Panc1 (cell line): ENCODE measurements around the gene ADTRP. TPM values are rescaled to one million over a fixed set of nuclear protein-coding genes. Genes with fewer than 3 reads are reported as not detected.

Source experiments
- ATAC-seq: fragments of 200-7000 bp; cut with Tn5 transposase; 2 replicates; pipeline ENCODE4 v1.9.1; 2020; ENCODE audit warnings: mild to moderate bottlenecking, moderate library complexity
- BruUV-seq: library from RNA; stranded (reverse); fragments of 400-500 nt; replicated peaks from 2 replicates; lab custom pipeline; 2021; lab: Mats Ljungman, UMichigan
- CTCF ChIA-PET: fragments of 300-600 bp; sonication (Branson Sonifier 250); formaldehyde crosslinking; loops from one replicate; lab custom pipeline; 2022; ENCODE audit warnings: antibody characterized with exemption; lab: Charles Lee
- POLR2A ChIA-PET: fragments of 300-600 bp; sonication (Branson Sonifier 250); formaldehyde crosslinking; loops from one replicate; lab custom pipeline; 2022; ENCODE audit warnings: antibody characterized with exemption; lab: Charles Lee
- DNase-seq: peaks from one replicate; pipeline ENCODE4 v3.0.0-alpha.2; 2010; ENCODE audit warnings: low read depth, low spot score
- H3K27ac ChIP-seq: 2 replicates; pipeline ENCODE4 v1.5.1; 2011; ENCODE audit warnings: mild to moderate bottlenecking, low read length, inconsistent platforms
- H3K27me3 ChIP-seq: fragments of 200-500 bp; sonication (Bioruptor generic); 2 replicates; pipeline ENCODE4 v1.6.0; 2014; ENCODE audit warnings: low read length, inconsistent platforms; ENCODE audit not compliant: control insufficient read depth, insufficient read depth
- H3K36me3 ChIP-seq: fragments of 200-500 bp; sonication (Bioruptor generic); 2 replicates; pipeline ENCODE4 v1.5.1; 2014; ENCODE audit warnings: inconsistent platforms, mild to moderate bottlenecking, low read length, moderate library complexity; ENCODE audit not compliant: control insufficient read depth, insufficient read depth
- H3K4me1 ChIP-seq: 2 replicates; pipeline ENCODE4 v1.5.1; 2011; ENCODE audit warnings: inconsistent platforms, mild to moderate bottlenecking, low read length, moderate library complexity; ENCODE audit not compliant: control insufficient read depth, insufficient read depth
- H3K4me3 ChIP-seq, 2 experiments: 2 replicates each; pipeline ENCODE4 v1.5.1; 2011 to 2012; ENCODE audit warnings: low read depth in 2 of 2, low read length in 2 of 2, mild to moderate bottlenecking in 2 of 2, inconsistent platforms in 1 of 2, moderate library complexity in 1 of 2
- H3K9me3 ChIP-seq: fragments of 200-500 bp; sonication (Bioruptor generic); 2 replicates; pipeline ENCODE4 v1.5.1; 2014; ENCODE audit warnings: low read depth, mild to moderate bottlenecking, inconsistent platforms, low read length, moderate library complexity; ENCODE audit not compliant: control insufficient read depth, insufficient read depth
- POLR2AphosphoS5 ChIP-seq: IDR thresholded peaks from 2 replicates; pipeline ENCODE4 v1.6.1; 2012; ENCODE audit warnings: mild to moderate bottlenecking, low read depth, low read length, moderate library complexity
- SIN3A ChIP-seq: IDR thresholded peaks from 2 replicates; pipeline ENCODE4 v1.6.1; 2012; ENCODE audit warnings: low read depth, mild to moderate bottlenecking, low read length, moderate library complexity, borderline replicate concordance; ENCODE audit not compliant: insufficient read depth
- TCF7L2 ChIP-seq: IDR thresholded peaks from 2 replicates; pipeline ENCODE4 v1.6.1; 2011; ENCODE audit warnings: mild to moderate bottlenecking, low read depth, low read length, inconsistent platforms
- in situ Hi-C: cut with HindIII; loops from 2 replicates; pipeline ENCODE4 v1.10.0; 2016; ENCODE audit warnings: low sequenced_read_pairs, low pct_unique_long_range_greater_than_20kb
- intact Hi-C: fragments of 100-400 bp; cut with micrococcal nuclease; formaldehyde crosslinking; loops from one replicate; pipeline ENCODE4 v1.10.0; 2022; ENCODE audit not compliant: unreplicated experiment
- total RNA-seq: library from RNA; stranded (reverse); gene quantifications from one replicate; pipeline ENCODE4 v1.2.1, GENCODE V29; 2021; ENCODE audit not compliant: unreplicated experiment
- TF ChIP-seq, protein P1 (sequence below), 2 experiments: IDR thresholded peaks; 2 replicates each; pipeline ENCODE4 v1.6.1; 2011 to 2012; ENCODE audit warnings: low read depth in 2 of 2, control low read depth in 1 of 2, low read length in 1 of 2, mild to moderate bottlenecking in 1 of 2, moderate library complexity in 1 of 2; ENCODE audit not compliant: insufficient read depth in 1 of 2
- TF ChIP-seq, protein P2 (sequence below): fragments of 450-650 bp; IDR thresholded peaks from 2 replicates; pipeline ENCODE4 v1.5.1; 2017; ENCODE audit warnings: mild to moderate bottlenecking

ADTRP gene
- total RNA-seq, 1 experiment from 2014 or later: not detected

DNA sequence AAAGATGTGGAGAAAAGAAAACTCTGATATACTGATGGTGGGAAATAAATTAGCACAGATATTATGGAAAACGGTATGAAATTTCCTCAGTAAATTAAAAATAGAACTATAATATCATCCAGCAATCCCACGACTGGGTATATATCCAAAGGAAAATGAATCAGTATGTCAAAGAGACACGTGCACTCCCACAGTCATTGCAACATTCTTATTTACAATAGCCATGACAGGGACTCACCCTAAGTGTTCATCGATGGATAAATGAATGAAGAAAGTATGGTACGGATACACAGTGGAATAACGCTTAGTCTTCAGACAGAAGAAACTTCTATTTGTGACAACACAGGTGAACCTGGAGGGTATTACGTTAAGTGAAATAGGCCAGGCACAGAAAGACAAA is 5.7 kb upstream of the ADTRP start:
- CTCF ChIA-PET: no interaction called here

DNA sequence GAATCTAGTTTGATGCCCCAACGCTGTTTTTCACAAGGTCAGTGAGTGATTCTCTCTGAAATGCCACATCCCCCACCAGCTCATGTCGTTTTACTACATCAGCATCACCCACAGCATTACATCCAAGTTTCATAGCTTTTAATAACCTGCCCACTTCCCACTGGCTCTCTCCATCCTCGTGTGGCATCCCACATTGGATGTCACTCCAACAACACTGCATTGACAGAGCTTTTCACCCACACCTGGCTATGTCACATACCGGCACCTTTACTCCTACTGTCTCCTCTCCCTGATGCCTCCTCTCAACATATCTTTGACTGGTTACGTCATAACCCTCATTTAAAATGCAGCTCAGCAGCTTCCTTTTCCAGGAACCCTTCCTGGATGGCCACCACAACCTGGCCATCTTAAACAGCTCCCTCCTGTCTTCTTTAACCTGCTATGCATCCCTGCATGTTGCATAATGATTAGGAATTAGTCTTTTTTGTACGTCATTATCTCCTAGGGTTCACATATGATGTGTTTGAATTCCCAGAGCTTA is 5.0 kb upstream of the ADTRP start:
- ChIA-PET POLR2A (no interaction called here), CTCF (no interaction called here)
- Histone ChIP-seq H3K4me1 (no peaks in the 10 kb centered on the region), H3K36me3 (no peaks in the 10 kb centered on the region), H3K27ac (no peak overlapping the region), H3K9me3 (no peaks in the 10 kb centered on the region), H3K27me3 (no peaks in the 10 kb centered on the region; the same call in 1 of the 2 replicates), H3K4me3 (no peak overlapping the region)
- no TSS peak for BruUV-seq
- in situ Hi-C loops (no loop called here), intact Hi-C loops (no loop called here)
- TF ChIP-seq, protein P1, sequence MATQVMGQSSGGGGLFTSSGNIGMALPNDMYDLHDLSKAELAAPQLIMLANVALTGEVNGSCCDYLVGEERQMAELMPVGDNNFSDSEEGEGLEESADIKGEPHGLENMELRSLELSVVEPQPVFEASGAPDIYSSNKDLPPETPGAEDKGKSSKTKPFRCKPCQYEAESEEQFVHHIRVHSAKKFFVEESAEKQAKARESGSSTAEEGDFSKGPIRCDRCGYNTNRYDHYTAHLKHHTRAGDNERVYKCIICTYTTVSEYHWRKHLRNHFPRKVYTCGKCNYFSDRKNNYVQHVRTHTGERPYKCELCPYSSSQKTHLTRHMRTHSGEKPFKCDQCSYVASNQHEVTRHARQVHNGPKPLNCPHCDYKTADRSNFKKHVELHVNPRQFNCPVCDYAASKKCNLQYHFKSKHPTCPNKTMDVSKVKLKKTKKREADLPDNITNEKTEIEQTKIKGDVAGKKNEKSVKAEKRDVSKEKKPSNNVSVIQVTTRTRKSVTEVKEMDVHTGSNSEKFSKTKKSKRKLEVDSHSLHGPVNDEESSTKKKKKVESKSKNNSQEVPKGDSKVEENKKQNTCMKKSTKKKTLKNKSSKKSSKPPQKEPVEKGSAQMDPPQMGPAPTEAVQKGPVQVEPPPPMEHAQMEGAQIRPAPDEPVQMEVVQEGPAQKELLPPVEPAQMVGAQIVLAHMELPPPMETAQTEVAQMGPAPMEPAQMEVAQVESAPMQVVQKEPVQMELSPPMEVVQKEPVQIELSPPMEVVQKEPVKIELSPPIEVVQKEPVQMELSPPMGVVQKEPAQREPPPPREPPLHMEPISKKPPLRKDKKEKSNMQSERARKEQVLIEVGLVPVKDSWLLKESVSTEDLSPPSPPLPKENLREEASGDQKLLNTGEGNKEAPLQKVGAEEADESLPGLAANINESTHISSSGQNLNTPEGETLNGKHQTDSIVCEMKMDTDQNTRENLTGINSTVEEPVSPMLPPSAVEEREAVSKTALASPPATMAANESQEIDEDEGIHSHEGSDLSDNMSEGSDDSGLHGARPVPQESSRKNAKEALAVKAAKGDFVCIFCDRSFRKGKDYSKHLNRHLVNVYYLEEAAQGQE (IDR thresholded peaks at IDR 0.05; ENCODE audit: insufficient read depth in 1 of 2, low read depth in 2 of 2, low read length in 1 of 2): no peak
- TF ChIP-seq, protein P2, sequence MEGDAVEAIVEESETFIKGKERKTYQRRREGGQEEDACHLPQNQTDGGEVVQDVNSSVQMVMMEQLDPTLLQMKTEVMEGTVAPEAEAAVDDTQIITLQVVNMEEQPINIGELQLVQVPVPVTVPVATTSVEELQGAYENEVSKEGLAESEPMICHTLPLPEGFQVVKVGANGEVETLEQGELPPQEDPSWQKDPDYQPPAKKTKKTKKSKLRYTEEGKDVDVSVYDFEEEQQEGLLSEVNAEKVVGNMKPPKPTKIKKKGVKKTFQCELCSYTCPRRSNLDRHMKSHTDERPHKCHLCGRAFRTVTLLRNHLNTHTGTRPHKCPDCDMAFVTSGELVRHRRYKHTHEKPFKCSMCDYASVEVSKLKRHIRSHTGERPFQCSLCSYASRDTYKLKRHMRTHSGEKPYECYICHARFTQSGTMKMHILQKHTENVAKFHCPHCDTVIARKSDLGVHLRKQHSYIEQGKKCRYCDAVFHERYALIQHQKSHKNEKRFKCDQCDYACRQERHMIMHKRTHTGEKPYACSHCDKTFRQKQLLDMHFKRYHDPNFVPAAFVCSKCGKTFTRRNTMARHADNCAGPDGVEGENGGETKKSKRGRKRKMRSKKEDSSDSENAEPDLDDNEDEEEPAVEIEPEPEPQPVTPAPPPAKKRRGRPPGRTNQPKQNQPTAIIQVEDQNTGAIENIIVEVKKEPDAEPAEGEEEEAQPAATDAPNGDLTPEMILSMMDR: no peak
- no peak for TF ChIP-seq POLR2AphosphoS5
- no peak for TF ChIP-seq SIN3A
- TF ChIP-seq TCF7L2: no peak
- DNase-seq (no peak), ATAC-seq (no peak)

More for the DNA sequence above, 5.7 kb upstream of the ADTRP start:
- H3K9me3 ChIP-seq: no peaks in the 10 kb centered on the region
- intact Hi-C loops: no loop called here
- ATAC-seq (no peak), DNase-seq (no peak)
- no peak overlapping the region for H3K27ac ChIP-seq
- H3K4me1 ChIP-seq: no peaks in the 10 kb centered on the region
- no peaks in the 10 kb centered on the region; the same call in 1 of the 2 replicates for H3K27me3 ChIP-seq
- TF ChIP-seq, protein P1 (IDR thresholded peaks at IDR 0.05; ENCODE audit: insufficient read depth in 1 of 2, low read depth in 2 of 2, low read length in 1 of 2): no peak
- TF ChIP-seq POLR2AphosphoS5 (no peak), SIN3A (no peak)
- no peak overlapping the region for H3K4me3 ChIP-seq
- BruUV-seq: no TSS peak
- in situ Hi-C loops: no loop called here
- POLR2A ChIA-PET: interaction anchor here (0.7 kb wide), 1 partner anchor 605 kb away, joined by 8 read pairs; no protein-coding TSS in a partner anchor
- H3K36me3 ChIP-seq: no peaks in the 10 kb centered on the region
